Activated naive CD4-positive, alpha-beta T cell treated with anti-CD3 and anti-CD28 coated beads for 36 hours (primary cell): ENCODE results near the gene TNFRSF19. TPM values are rescaled to one million over a fixed set of nuclear protein-coding genes. Genes with fewer than 3 reads are reported as not detected.

Source experiments
- CTCF ChIA-PET: fragments of 350-600 bp; sonication (Branson Sonifier 250); formaldehyde crosslinking; loops from one replicate; lab custom pipeline; 2021; ENCODE audit warnings: antibody characterized with exemption; lab: Charles Lee
- DNase-seq: peaks from one replicate; pipeline ENCODE4 v3.0.0-alpha.2; 2020
- H3K27ac Mint-ChIP-seq: one replicate; pipeline ENCODE4 v1.8.0; 2021; ENCODE audit warnings: mild to moderate bottlenecking, mixed read lengths
- H3K27me3 Mint-ChIP-seq: one replicate; pipeline ENCODE4 v1.8.0; 2021; ENCODE audit warnings: low read depth, mixed read lengths
- H3K36me3 Mint-ChIP-seq: one replicate; pipeline ENCODE4 v1.8.0; 2021; ENCODE audit warnings: low read depth, mixed read lengths
- H3K4me1 Mint-ChIP-seq: one replicate; pipeline ENCODE4 v1.8.0; 2021; ENCODE audit warnings: low read depth, mixed read lengths
- H3K4me3 Mint-ChIP-seq: one replicate; pipeline ENCODE4 v1.8.0; 2021; ENCODE audit warnings: mild to moderate bottlenecking, moderate library complexity, mixed read lengths
- H3K9me3 Mint-ChIP-seq: one replicate; pipeline ENCODE4 v1.8.0; 2021; ENCODE audit warnings: mixed read lengths
- intact Hi-C: fragments of 100-400 bp; cut with micrococcal nuclease; formaldehyde crosslinking; loops from one replicate; pipeline ENCODE4 v1.15.1; 2023
- total RNA-seq, 2 experiments: library from RNA; stranded (reverse); gene quantifications; one replicate each; pipeline ENCODE4 v1.2.3, GENCODE V29; 2021

The TNFRSF19 gene
- total RNA-seq, 2 experiments from 2014 or later = not detected

GRCh38 chr13:23623394-23623793 is 53.2 kb downstream of the TNFRSF19 start:
- Mint-ChIP-seq H3K27me3 (peaks cover 3% of the 10 kb centered on the region), H3K27ac (no peak overlapping the region), H3K4me1 (no peaks in the 10 kb centered on the region), H3K4me3 (no peak overlapping the region), H3K9me3 (no peaks in the 10 kb centered on the region), H3K36me3 (no peaks in the 10 kb centered on the region)
- intact Hi-C loops = no loop called here
- DNase-seq = no peak
- CTCF ChIA-PET = no interaction called here

- no peaks in the 10 kb centered on the region for H3K36me3 Mint-ChIP-seq
- no peak for DNase-seq
- intact Hi-C loops = no loop called here
- H3K27me3 Mint-ChIP-seq = peaks cover 3% of the 10 kb centered on the region
- H3K27ac Mint-ChIP-seq = no peak overlapping the region
- no peaks in the 10 kb centered on the region for H3K4me1 Mint-ChIP-seq
- H3K4me3 Mint-ChIP-seq = no peak overlapping the region
- H3K9me3 Mint-ChIP-seq = no peaks in the 10 kb centered on the region
- CTCF ChIA-PET = no interaction called here
Observed at GRCh38 chr13:23626700-23627099, 56.5 kb downstream of the TNFRSF19 start.

GRCh38 chr13:23627410-23627809 is 57.2 kb downstream of the TNFRSF19 start:
- intact Hi-C loops = no loop called here
- no peak for DNase-seq
- H3K9me3 Mint-ChIP-seq = no peaks in the 10 kb centered on the region
- H3K27ac Mint-ChIP-seq = no peak overlapping the region
- H3K36me3 Mint-ChIP-seq = no peaks in the 10 kb centered on the region
- H3K4me3 Mint-ChIP-seq = no peak overlapping the region
- H3K4me1 Mint-ChIP-seq = no peaks in the 10 kb centered on the region
- H3K27me3 Mint-ChIP-seq = peaks cover 3% of the 10 kb centered on the region
- CTCF ChIA-PET = no interaction called here

- CTCF ChIA-PET = interaction anchor here (0.6 kb wide), 1 partner anchor 1382 kb away, joined by 3 read pairs; no protein-coding TSS in a partner anchor
- intact Hi-C loops = no loop called here
- no peaks in the 10 kb centered on the region for H3K4me1 Mint-ChIP-seq
- H3K9me3 Mint-ChIP-seq = no peaks in the 10 kb centered on the region
- no peak for DNase-seq
- peaks cover 5% of the 10 kb centered on the region for H3K27me3 Mint-ChIP-seq
- no peaks in the 10 kb centered on the region for H3K36me3 Mint-ChIP-seq
- H3K27ac Mint-ChIP-seq = no peak overlapping the region
- H3K4me3 Mint-ChIP-seq = no peak overlapping the region
Observed at GRCh38 chr13:23628250-23628649, 58.0 kb downstream of the TNFRSF19 start.

GRCh38 chr13:23628765-23629565 is 58.8 kb downstream of the TNFRSF19 start:
- H3K27me3 Mint-ChIP-seq = peaks cover 5% of the 10 kb centered on the region
- H3K4me1 Mint-ChIP-seq = no peaks in the 10 kb centered on the region
- no peaks in the 10 kb centered on the region for H3K9me3 Mint-ChIP-seq
- no peaks in the 10 kb centered on the region for H3K36me3 Mint-ChIP-seq
- H3K27ac Mint-ChIP-seq = no peak overlapping the region
- intact Hi-C loops = no loop called here
- CTCF ChIA-PET = interaction anchor here (0.6 kb wide), 1 partner anchor 1381 kb away, joined by 3 read pairs; no protein-coding TSS in a partner anchor
- no peak for DNase-seq
- no peak overlapping the region for H3K4me3 Mint-ChIP-seq

GRCh38 chr13:23629566-23630272 is 59.5 kb downstream of the TNFRSF19 start:
- intact Hi-C loops = no loop called here
- Mint-ChIP-seq H3K36me3 (no peaks in the 10 kb centered on the region), H3K4me1 (no peaks in the 10 kb centered on the region), H3K9me3 (no peaks in the 10 kb centered on the region), H3K4me3 (no peak overlapping the region), H3K27me3 (peaks cover 5% of the 10 kb centered on the region), H3K27ac (no peak overlapping the region)
- CTCF ChIA-PET = interaction anchor here (0.6 kb wide), 1 partner anchor 23 kb away, joined by 4 read pairs; no protein-coding TSS in a partner anchor
- DNase-seq = no peak

- CTCF ChIA-PET = interaction anchor here (0.6 kb wide), 1 partner anchor 22 kb away, joined by 4 read pairs; no protein-coding TSS in a partner anchor
- Mint-ChIP-seq H3K36me3 (no peaks in the 10 kb centered on the region), H3K27me3 (peaks cover 5% of the 10 kb centered on the region), H3K4me3 (no peak overlapping the region), H3K27ac (no peak overlapping the region), H3K4me1 (no peaks in the 10 kb centered on the region), H3K9me3 (no peaks in the 10 kb centered on the region)
- intact Hi-C loops = no loop called here
- DNase-seq = no peak
Observed at GRCh38 chr13:23630349-23631093, 60.3 kb downstream of the TNFRSF19 start.

- CTCF ChIA-PET = no interaction called here
- H3K9me3 Mint-ChIP-seq = no peaks in the 10 kb centered on the region
- no peaks in the 10 kb centered on the region for H3K36me3 Mint-ChIP-seq
- no peak for DNase-seq
- intact Hi-C loops = no loop called here
- no peak overlapping the region for H3K4me3 Mint-ChIP-seq
- peaks cover 5% of the 10 kb centered on the region for H3K27me3 Mint-ChIP-seq
- H3K27ac Mint-ChIP-seq = no peak overlapping the region
- H3K4me1 Mint-ChIP-seq = no peaks in the 10 kb centered on the region
Observed at GRCh38 chr13:23631311-23632047, 61.3 kb downstream of the TNFRSF19 start.

- intact Hi-C loops = no loop called here
- CTCF ChIA-PET = no interaction called here
- Mint-ChIP-seq H3K4me1 (no peaks in the 10 kb centered on the region), H3K27me3 (peaks cover 5% of the 10 kb centered on the region), H3K27ac (no peak overlapping the region), H3K36me3 (no peaks in the 10 kb centered on the region), H3K4me3 (no peak overlapping the region), H3K9me3 (no peaks in the 10 kb centered on the region)
- no peak for DNase-seq
Observed at GRCh38 chr13:23632048-23632582, 61.9 kb downstream of the TNFRSF19 start.

- Mint-ChIP-seq H3K27ac (no peak overlapping the region), H3K27me3 (peaks cover 5% of the 10 kb centered on the region), H3K4me1 (no peaks in the 10 kb centered on the region), H3K4me3 (no peak overlapping the region), H3K9me3 (no peaks in the 10 kb centered on the region), H3K36me3 (no peaks in the 10 kb centered on the region)
- no peak for DNase-seq
- CTCF ChIA-PET = no interaction called here
- intact Hi-C loops = no loop called here
Observed at GRCh38 chr13:23632741-23633140, 62.5 kb downstream of the TNFRSF19 start.

GRCh38 chr13:23634897-23635296 is 64.7 kb downstream of the TNFRSF19 start:
- H3K9me3 Mint-ChIP-seq = no peaks in the 10 kb centered on the region
- H3K36me3 Mint-ChIP-seq = no peaks in the 10 kb centered on the region
- no peaks in the 10 kb centered on the region for H3K4me1 Mint-ChIP-seq
- H3K4me3 Mint-ChIP-seq = no peak overlapping the region
- CTCF ChIA-PET = no interaction called here
- peaks cover 2% of the 10 kb centered on the region for H3K27me3 Mint-ChIP-seq
- H3K27ac Mint-ChIP-seq = no peak overlapping the region
- DNase-seq = no peak
- intact Hi-C loops = no loop called here
